ENCODE data around the gene SLC22A23.

The SLC22A23 gene

GRCh38 chr6:3446184-3446583, 10.7 kb downstream of the SLC22A23 start:
- no peak for FAIRE-seq
- no peak for DNase-seq (ENCODE audit: low spot score)

- DNase-seq (ENCODE audit: low spot score) (no peak), FAIRE-seq (no peak)
Observed at GRCh38 chr6:3444276-3445088, 12.4 kb downstream of the SLC22A23 start.

- FAIRE-seq: no peak
- DNase-seq (ENCODE audit: low spot score): no peak
Observed at GRCh38 chr6:3443221-3443515, 13.7 kb downstream of the SLC22A23 start.

GRCh38 chr6:3442431-3443220, 14.2 kb downstream of the SLC22A23 start:
- FAIRE-seq (no peak), DNase-seq (ENCODE audit: low spot score) (peak; percentile 78)

GRCh38 chr6:3440911-3441310, 15.9 kb downstream of the SLC22A23 start:
- DNase-seq (ENCODE audit: low spot score) (no peak), FAIRE-seq (no peak)

GRCh38 chr6:3439961-3440360, 16.9 kb downstream of the SLC22A23 start:
- no peak for DNase-seq (ENCODE audit: low spot score)
- no peak for FAIRE-seq

GRCh38 chr6:3438190-3439167, 18.4 kb downstream of the SLC22A23 start:
- FAIRE-seq (no peak), DNase-seq (ENCODE audit: low spot score) (peak; percentile 50)

- FAIRE-seq: no peak
- DNase-seq (ENCODE audit: low spot score): no peak
Observed at GRCh38 chr6:3433005-3433404, 23.8 kb downstream of the SLC22A23 start.

GRCh38 chr6:3432416-3432815, 24.4 kb downstream of the SLC22A23 start:
- FAIRE-seq (no peak), DNase-seq (ENCODE audit: low spot score) (no peak)

GRCh38 chr6:3431994-3432393, 24.9 kb downstream of the SLC22A23 start:
- FAIRE-seq (no peak), DNase-seq (ENCODE audit: low spot score) (no peak)

GRCh38 chr6:3429211-3429610, 27.6 kb downstream of the SLC22A23 start:
- FAIRE-seq (no peak), DNase-seq (ENCODE audit: low spot score) (no peak)

GRCh38 chr6:3428700-3429099, 28.1 kb downstream of the SLC22A23 start:
- DNase-seq (ENCODE audit: low spot score) (no peak), FAIRE-seq (no peak)

GRCh38 chr6:3428247-3428646, 28.6 kb downstream of the SLC22A23 start:
- FAIRE-seq: no peak
- DNase-seq (ENCODE audit: low spot score): no peak

- FAIRE-seq (no peak), DNase-seq (ENCODE audit: low spot score) (no peak)
Observed at GRCh38 chr6:3427687-3428085, 29.2 kb downstream of the SLC22A23 start.

GRCh38 chr6:3426927-3427686, 29.7 kb downstream of the SLC22A23 start:
- no peak for FAIRE-seq
- no peak for DNase-seq (ENCODE audit: low spot score)

GRCh38 chr6:3426091-3426926, 30.5 kb downstream of the SLC22A23 start:
- no peak for DNase-seq (ENCODE audit: low spot score)
- FAIRE-seq: no peak

GRCh38 chr6:3425574-3425973, 31.3 kb downstream of the SLC22A23 start:
- no peak for FAIRE-seq
- DNase-seq (ENCODE audit: low spot score): no peak

GRCh38 chr6:3424185-3424927, 32.5 kb downstream of the SLC22A23 start:
- no peak for DNase-seq (ENCODE audit: low spot score)
- no peak for FAIRE-seq

GRCh38 chr6:3423439-3424184, 33.2 kb downstream of the SLC22A23 start:
- DNase-seq (ENCODE audit: low spot score) (no peak), FAIRE-seq (no peak)
